Measurements from ENCODE around the gene MAGEL2. TPM values are rescaled to one million over a fixed set of nuclear protein-coding genes. Genes with fewer than 3 reads are reported as not detected.

Gene MAGEL2
- total and polyA plus RNA-seq, 2 of the 4 experiments (the other 2 are of a cell fraction), result 0.18 to 0.29 TPM

GRCh38 chr15:23634181-23634580, 13.5 kb downstream of the MAGEL2 start:
- POLR2A ChIA-PET (ENCODE audit: unreplicated experiment), result no interaction called here
- H2BK15ac ChIP-seq (ENCODE audit: low read depth, low read length), result no peak overlapping the region
- H3K27me3 ChIP-seq (ENCODE audit: control insufficient read depth, insufficient read depth, low read length), result no peaks in the 10 kb centered on the region
- H3K4ac ChIP-seq (ENCODE audit: low read depth, low read length), result no peak overlapping the region
- BruUV-seq (replicated peaks), result no TSS peak
- CTCF ChIA-PET, result no interaction called here
- H3K23ac ChIP-seq (ENCODE audit: low read depth, low read length), result no peak overlapping the region
- no peak overlapping the region for H2BK5ac ChIP-seq (ENCODE audit: low read depth, low read length, poor library complexity, severe bottlenecking)
- no peak overlapping the region for H4K8ac ChIP-seq (ENCODE audit: low read depth in 2 of 2, low read length in 2 of 2)
- no peaks in the 10 kb centered on the region for H3K4me1 ChIP-seq (ENCODE audit: control insufficient read depth, insufficient read depth, low read length)
- H4K20me1 ChIP-seq (ENCODE audit: insufficient read depth, low read length), result no peaks in the 10 kb centered on the region
- H3K9me3 ChIP-seq (ENCODE audit: control insufficient read depth, insufficient read depth, low read length), result peaks cover 4% of the 10 kb centered on the region; the same call in 1 of the 2 replicates
- no peak overlapping the region for H3K14ac ChIP-seq (replicated peaks; ENCODE audit: low read depth, low read length)
- H3K9ac ChIP-seq (ENCODE audit: low read depth, low read length), result no peak overlapping the region
- H3K36me3 ChIP-seq (ENCODE audit: control insufficient read depth, insufficient read depth, low read length), result no peaks in the 10 kb centered on the region
- WGBS, 2 experiments (ENCODE audit: extremely low coverage in 2 of 2, insufficient read length in 1 of 2), result no CpG with 5 or more reads among the region's 8 CpGs
- no peak overlapping the region for H2AK9ac ChIP-seq (replicated peaks; ENCODE audit: low read depth, low read length, poor library complexity)
- no peak overlapping the region for H3K27ac ChIP-seq (ENCODE audit: insufficient read depth, low read length)
- no peak overlapping the region for H4K91ac ChIP-seq (ENCODE audit: insufficient read depth, low read depth, low read length)
- intact Hi-C loops (cut with micrococcal nuclease) (no loop called here), dilution Hi-C loops (cut with HindIII; ENCODE audit: low sequenced_read_pairs, unreplicated experiment) (no loop called here), in situ Hi-C loops (cut with MboI; ENCODE audit: low sequenced_read_pairs) (no loop called here)
- H2AK5ac ChIP-seq (ENCODE audit: low read depth, low read length), result no peak overlapping the region
- H3K18ac ChIP-seq (ENCODE audit: low read depth, low read length), result no peak overlapping the region
- DNase-seq (no peak), ATAC-seq (ENCODE audit: low read depth) (no peak)
- no peak overlapping the region for H2BK20ac ChIP-seq (ENCODE audit: low read depth, low read length)
- no peak overlapping the region for H4K5ac ChIP-seq (ENCODE audit: low read depth, low read length)
- H3K56ac ChIP-seq (ENCODE audit: extremely low read depth, insufficient read depth, low read length), result no peak overlapping the region
- H2BK120ac ChIP-seq (ENCODE audit: low read depth, low read length), result no peak overlapping the region
- H3K4me2 ChIP-seq (ENCODE audit: low read depth, low read length), result no peak overlapping the region
- no peak overlapping the region for H3K4me3 ChIP-seq (ENCODE audit: insufficient read depth, low read depth, low read length)
- H3K79me1 ChIP-seq (ENCODE audit: low read depth in 1 of 2, low read length in 2 of 2), result no peaks in the 10 kb centered on the region
- TF ChIP-seq RFX5 (IDR thresholded peaks at IDR 0.05; ENCODE audit: low read depth, low read length), result no peak
- no peak for TF ChIP-seq CHD1 (IDR thresholded peaks at IDR 0.05; ENCODE audit: low read depth, low read length)
- no peak for TF ChIP-seq NFE2L2 (IDR thresholded peaks at IDR 0.05; ENCODE audit: low read depth, low read length)
- no peak overlapping the region for H2AFZ ChIP-seq (replicated peaks; ENCODE audit: low read length, poor library complexity)
- H3K9me1 ChIP-seq (ENCODE audit: insufficient read depth, low read length), result no peaks in the 10 kb centered on the region
